ENCODE measurements around the gene CSRNP3.

GRCh38 chr2:165448406-165448805, 21.1 kb upstream of the CSRNP3 start:
- TF ChIP-seq CTCF (IDR thresholded peaks at IDR 0.05; ENCODE audit: poor library complexity) (no peak), EZH2phosphoT487 (IDR thresholded peaks at IDR 0.05; ENCODE audit: low read depth, severe bottlenecking, unreplicated experiment) (no peak), EZH2 (IDR thresholded peaks at IDR 0.05; ENCODE audit: borderline replicate concordance) (no peak)

All from hepatocyte (in vitro differentiated cells).